ENCODE data around the gene FRAS1.
"Not testable (repeated sequence)": the region's sequence is repeated elsewhere in the genome, so short reads cannot be mapped to it uniquely, and the experiment has no call there.

FRAS1 gene

GRCh38 chr4:78313754-78314120 is 256.6 kb downstream of the FRAS1 start:
- DNase-seq (ENCODE audit: low read depth, low spot score): no peak
- Histone ChIP-seq H3K36me3 (ENCODE audit: control insufficient read depth, insufficient read depth, low read length) (peaks cover 20% of the 10 kb centered on the region; the same call in 1 of the 2 replicates), H3K4me1 (ENCODE audit: control insufficient read depth, insufficient read depth, low read length) (no peaks in the 10 kb centered on the region), H3K4me3 (ENCODE audit: low read length) (no peak overlapping the region), H3K27me3 (ENCODE audit: control insufficient read depth, insufficient read depth, low read length) (no peaks in the 10 kb centered on the region), H3K27ac (ENCODE audit: low read length) (no peak overlapping the region), H3K9me3 (ENCODE audit: control insufficient read depth, insufficient read depth, low read length) (no peaks in the 10 kb centered on the region)

GRCh38 chr4:78318126-78318525 is 261.0 kb downstream of the FRAS1 start:
- no peaks in the 10 kb centered on the region for H3K4me1 ChIP-seq (ENCODE audit: control insufficient read depth, insufficient read depth, low read length)
- H3K36me3 ChIP-seq (ENCODE audit: control insufficient read depth, insufficient read depth, low read length): peaks cover 16% of the 10 kb centered on the region; the same call in 1 of the 2 replicates
- DNase-seq (ENCODE audit: low read depth, low spot score): no peak
- H3K27me3 ChIP-seq (ENCODE audit: control insufficient read depth, insufficient read depth, low read length): no peaks in the 10 kb centered on the region
- no peak overlapping the region for H3K4me3 ChIP-seq (ENCODE audit: low read length)
- H3K9me3 ChIP-seq (ENCODE audit: control insufficient read depth, insufficient read depth, low read length): no peaks in the 10 kb centered on the region
- no CpG with 5 or more reads among the region's 1 CpG for WGBS (ENCODE audit: insufficient coverage, insufficient read length)
- no peak overlapping the region for H3K27ac ChIP-seq (ENCODE audit: low read length)

GRCh38 chr4:78320349-78320935 is 263.3 kb downstream of the FRAS1 start:
- WGBS (ENCODE audit: insufficient coverage, insufficient read length): no CpG with 5 or more reads among the region's 4 CpGs
- Histone ChIP-seq H3K4me3 (ENCODE audit: low read length) (no peak overlapping the region), H3K27ac (ENCODE audit: low read length) (no peak overlapping the region), H3K4me1 (ENCODE audit: control insufficient read depth, insufficient read depth, low read length) (no peaks in the 10 kb centered on the region), H3K27me3 (ENCODE audit: control insufficient read depth, insufficient read depth, low read length) (no peaks in the 10 kb centered on the region), H3K9me3 (ENCODE audit: control insufficient read depth, insufficient read depth, low read length) (no peaks in the 10 kb centered on the region), H3K36me3 (ENCODE audit: control insufficient read depth, insufficient read depth, low read length) (peaks cover 15% of the 10 kb centered on the region; the same call in 1 of the 2 replicates)
- DNase-seq (ENCODE audit: low read depth, low spot score): no peak

GRCh38 chr4:78322032-78322431 is 264.9 kb downstream of the FRAS1 start:
- Histone ChIP-seq H3K4me3 (ENCODE audit: low read length) (no peak overlapping the region), H3K36me3 (ENCODE audit: control insufficient read depth, insufficient read depth, low read length) (peaks cover 6% of the 10 kb centered on the region; the same call in 1 of the 2 replicates), H3K9me3 (ENCODE audit: control insufficient read depth, insufficient read depth, low read length) (no peaks in the 10 kb centered on the region), H3K27ac (ENCODE audit: low read length) (no peak overlapping the region), H3K27me3 (ENCODE audit: control insufficient read depth, insufficient read depth, low read length) (no peaks in the 10 kb centered on the region), H3K4me1 (ENCODE audit: control insufficient read depth, insufficient read depth, low read length) (no peaks in the 10 kb centered on the region)
- no peak for DNase-seq (ENCODE audit: low read depth, low spot score)
- no CpG with 5 or more reads among the region's 5 CpGs for whole genome bisulfite sequencing (ENCODE audit: insufficient coverage, insufficient read length)

GRCh38 chr4:78323439-78323838 is 266.3 kb downstream of the FRAS1 start:
- Histone ChIP-seq H3K4me1 (ENCODE audit: control insufficient read depth, insufficient read depth, low read length) (no peaks in the 10 kb centered on the region), H3K27me3 (ENCODE audit: control insufficient read depth, insufficient read depth, low read length) (no peaks in the 10 kb centered on the region), H3K4me3 (ENCODE audit: low read length) (no peak overlapping the region), H3K9me3 (ENCODE audit: control insufficient read depth, insufficient read depth, low read length) (no peaks in the 10 kb centered on the region), H3K36me3 (ENCODE audit: control insufficient read depth, insufficient read depth, low read length) (peaks cover 3% of the 10 kb centered on the region; the same call in 1 of the 2 replicates), H3K27ac (ENCODE audit: low read length) (no peak overlapping the region)
- WGBS (ENCODE audit: insufficient coverage, insufficient read length): no CpG with 5 or more reads among the region's 3 CpGs
- no peak for DNase-seq (ENCODE audit: low read depth, low spot score)

GRCh38 chr4:78324625-78325024 is 267.5 kb downstream of the FRAS1 start:
- WGBS (ENCODE audit: insufficient coverage, insufficient read length): no CpG with 5 or more reads among the region's 1 CpG
- no peaks in the 10 kb centered on the region for H3K27me3 ChIP-seq (ENCODE audit: control insufficient read depth, insufficient read depth, low read length)
- no peaks in the 10 kb centered on the region for H3K4me1 ChIP-seq (ENCODE audit: control insufficient read depth, insufficient read depth, low read length)
- peaks cover 3% of the 10 kb centered on the region; the same call in 1 of the 2 replicates for H3K36me3 ChIP-seq (ENCODE audit: control insufficient read depth, insufficient read depth, low read length)
- no peak for DNase-seq (ENCODE audit: low read depth, low spot score)
- no peaks in the 10 kb centered on the region for H3K9me3 ChIP-seq (ENCODE audit: control insufficient read depth, insufficient read depth, low read length)
- no peak overlapping the region for H3K27ac ChIP-seq (ENCODE audit: low read length)
- no peak overlapping the region for H3K4me3 ChIP-seq (ENCODE audit: low read length)

- H3K27ac ChIP-seq (ENCODE audit: low read length): no peak overlapping the region
- H3K36me3 ChIP-seq (ENCODE audit: control insufficient read depth, insufficient read depth, low read length): no peaks in the 10 kb centered on the region
- no peak for DNase-seq (ENCODE audit: low read depth, low spot score)
- H3K27me3 ChIP-seq (ENCODE audit: control insufficient read depth, insufficient read depth, low read length): no peaks in the 10 kb centered on the region
- no peak overlapping the region for H3K4me3 ChIP-seq (ENCODE audit: low read length)
- no peaks in the 10 kb centered on the region for H3K4me1 ChIP-seq (ENCODE audit: control insufficient read depth, insufficient read depth, low read length)
- no CpG with 5 or more reads among the region's 9 CpGs for WGBS (ENCODE audit: insufficient coverage, insufficient read length)
- no peaks in the 10 kb centered on the region for H3K9me3 ChIP-seq (ENCODE audit: control insufficient read depth, insufficient read depth, low read length)
Measured at GRCh38 chr4:78325271-78326157, 268.4 kb downstream of the FRAS1 start.

- WGBS (ENCODE audit: insufficient coverage, insufficient read length): no CpG with 5 or more reads among the region's 2 CpGs
- H3K4me1 ChIP-seq (ENCODE audit: control insufficient read depth, insufficient read depth, low read length); H3K27ac ChIP-seq (ENCODE audit: low read length); H3K4me3 ChIP-seq (ENCODE audit: low read length); H3K36me3 ChIP-seq (ENCODE audit: control insufficient read depth, insufficient read depth, low read length); H3K9me3 ChIP-seq (ENCODE audit: control insufficient read depth, insufficient read depth, low read length); DNase-seq (ENCODE audit: low read depth, low spot score); H3K27me3 ChIP-seq (ENCODE audit: control insufficient read depth, insufficient read depth, low read length): not testable (repeated sequence)
Measured at GRCh38 chr4:78328591-78328990, 271.5 kb downstream of the FRAS1 start.

GRCh38 chr4:78331186-78331585 is 274.1 kb downstream of the FRAS1 start:
- H3K9me3 ChIP-seq (ENCODE audit: control insufficient read depth, insufficient read depth, low read length): no peaks in the 10 kb centered on the region
- peaks cover 3% of the 10 kb centered on the region; the same call in 1 of the 2 replicates for H3K36me3 ChIP-seq (ENCODE audit: control insufficient read depth, insufficient read depth, low read length)
- H3K27me3 ChIP-seq (ENCODE audit: control insufficient read depth, insufficient read depth, low read length): no peaks in the 10 kb centered on the region
- WGBS (ENCODE audit: insufficient coverage, insufficient read length): no CpG with 5 or more reads among the region's 2 CpGs
- DNase-seq (ENCODE audit: low read depth, low spot score): no peak
- no peak overlapping the region for H3K4me3 ChIP-seq (ENCODE audit: low read length)
- H3K4me1 ChIP-seq (ENCODE audit: control insufficient read depth, insufficient read depth, low read length): peaks cover 10% of the 10 kb centered on the region; the same call in 1 of the 2 replicates
- H3K27ac ChIP-seq (ENCODE audit: low read length): no peak overlapping the region

GRCh38 chr4:78331965-78332364 is 274.8 kb downstream of the FRAS1 start:
- peaks cover 14% of the 10 kb centered on the region for H3K4me1 ChIP-seq (ENCODE audit: control insufficient read depth, insufficient read depth, low read length)
- no peak for DNase-seq (ENCODE audit: low read depth, low spot score)
- no peak overlapping the region for H3K4me3 ChIP-seq (ENCODE audit: low read length)
- WGBS (ENCODE audit: insufficient coverage, insufficient read length): no CpG with 5 or more reads among the region's 5 CpGs
- H3K27ac ChIP-seq (ENCODE audit: low read length): no peak overlapping the region
- peaks cover 3% of the 10 kb centered on the region; the same call in 1 of the 2 replicates for H3K36me3 ChIP-seq (ENCODE audit: control insufficient read depth, insufficient read depth, low read length)
- H3K27me3 ChIP-seq (ENCODE audit: control insufficient read depth, insufficient read depth, low read length): no peaks in the 10 kb centered on the region
- no peaks in the 10 kb centered on the region for H3K9me3 ChIP-seq (ENCODE audit: control insufficient read depth, insufficient read depth, low read length)
